HCT116 (cell line): Measurements from ENCODE around the gene GCN1. TPM values are rescaled to one million over a fixed set of nuclear protein-coding genes. Genes with fewer than 3 reads are reported as not detected.
A peak's percentile ranks its signal among the peaks of the same experiment; 100 is the strongest.

Source experiments
- ATAC-seq: fragments of 200-7000 bp; cut with Tn5 transposase; 2 replicates; pipeline ENCODE4 v1.9.1; 2020; ENCODE audit warnings: mild to moderate bottlenecking, moderate library complexity
- BruUV-seq: library from RNA; stranded (reverse); fragments of 400-500 nt; replicated peaks from 2 replicates; lab custom pipeline; 2021; lab: Mats Ljungman, UMichigan
- CTCF ChIA-PET: fragments of 300-600 bp; sonication (Branson Sonifier 250); formaldehyde crosslinking; loops from one replicate; lab custom pipeline; 2021; ENCODE audit warnings: antibody characterized with exemption; lab: Charles Lee
- POLR2A ChIA-PET: fragments of 300-600, 350-600 bp; sonication (Branson Sonifier 250); formaldehyde crosslinking; loops from one replicate; lab custom pipeline; 2021; ENCODE audit warnings: antibody characterized with exemption; lab: Charles Lee
- RAD21 ChIA-PET, 2 experiments: fragments of 300-600 bp; sonication (Branson Sonifier 250); formaldehyde crosslinking; loops; one replicate each; lab custom pipeline; 2023; ENCODE audit warnings: low total read pairs in 2 of 2; ENCODE audit not compliant: uncharacterized antibody in 2 of 2, unreplicated experiment in 2 of 2, low non-redundant PET in 1 of 2; lab: Charles Lee
- DNase-seq: peaks from one replicate; pipeline ENCODE4 v3.0.0-alpha.2; 2010; ENCODE audit warnings: low read depth, low spot score
- H2AFZ ChIP-seq: fragments of 200-600 bp; shearing (Covaris generic), sonication (generic); 2 replicates; pipeline ENCODE4 v1.6.1; 2017; ENCODE audit warnings: low read depth, mixed run types, mixed read lengths, antibody characterized with exemption, low read length; ENCODE audit not compliant: poor library complexity, severe bottlenecking
- H3K27ac ChIP-seq: 2 replicates; pipeline ENCODE4 v1.5.1; 2012; ENCODE audit warnings: low read depth, low read length
- H3K27me3 ChIP-seq: fragments of 200-600 bp; sonication (generic); 2 replicates; pipeline ENCODE4 v1.6.1; 2016; ENCODE audit warnings: mixed run types, low read length, mixed read lengths; ENCODE audit not compliant: insufficient read depth
- H3K36me3 ChIP-seq, 2 experiments: fragments of 200-500 bp in 1 of 2; fragments of 200-600 bp in 1 of 2; sonication (Bioruptor generic) in 1 of 2; sonication (generic) in 1 of 2; 2 replicates each; pipeline versions ENCODE4 v1.5.1 to v1.6.1; 2014 to 2016; ENCODE audit warnings: low read length in 2 of 2, inconsistent platforms in 1 of 2, mixed read lengths in 1 of 2, mixed run types in 1 of 2; ENCODE audit not compliant: insufficient read depth in 2 of 2, control insufficient read depth in 1 of 2
- H3K4me1 ChIP-seq, 2 experiments: fragments of 200-600 bp in 1 of 2; sonication (generic) in 1 of 2; 2 replicates each; pipeline versions ENCODE4 v1.5.1 to v1.6.1; 2012 to 2017; ENCODE audit warnings: low read length in 2 of 2, inconsistent platforms in 1 of 2, mild to moderate bottlenecking in 1 of 2, mixed read lengths in 1 of 2, mixed run types in 1 of 2, moderate library complexity in 1 of 2; ENCODE audit not compliant: insufficient read depth in 2 of 2, control insufficient read depth in 1 of 2
- H3K4me2 ChIP-seq: fragments of 200-600 bp; sonication (generic); 2 replicates; pipeline ENCODE4 v1.6.1; 2017; ENCODE audit warnings: mixed run types, low read length, mixed read lengths
- H3K4me3 ChIP-seq, 2 experiments: fragments of 200-600 bp in 1 of 2; sonication (generic) in 1 of 2; replicated peaks in 1 of 2; 2 replicates each; pipeline ENCODE4 v1.5.1; 2011 to 2016; ENCODE audit warnings: low read length in 2 of 2, control low read depth in 1 of 2, low read depth in 1 of 2, mild to moderate bottlenecking in 1 of 2, mixed read lengths in 1 of 2, mixed run types in 1 of 2
- H3K79me2 ChIP-seq: fragments of 200-600 bp; sonication (generic); 2 replicates; pipeline ENCODE4 v1.6.1; 2017; ENCODE audit warnings: mild to moderate bottlenecking, mixed run types, low read length, moderate library complexity, mixed read lengths; ENCODE audit not compliant: insufficient read depth
- H3K9ac ChIP-seq: fragments of 200-600 bp; sonication (generic); 2 replicates; pipeline ENCODE4 v1.6.1; 2016; ENCODE audit warnings: low read length, mixed read lengths
- H3K9me2 ChIP-seq: fragments of 200-600 bp; sonication (generic), shearing (Covaris generic); 2 replicates; pipeline ENCODE4 v1.6.1; 2017; ENCODE audit warnings: mixed run types, mild to moderate bottlenecking, moderate library complexity; ENCODE audit not compliant: insufficient read depth
- H3K9me3 ChIP-seq, 2 experiments: fragments of 200-500 bp in 1 of 2; fragments of 200-600 bp in 1 of 2; sonication (Bioruptor generic) in 1 of 2; sonication (generic) in 1 of 2; 2 replicates each; pipeline ENCODE4 v1.6.1; 2014 to 2017; ENCODE audit warnings: low read length in 2 of 2, mixed read lengths in 2 of 2, inconsistent platforms in 1 of 2, low read depth in 1 of 2, mild to moderate bottlenecking in 1 of 2, mixed run types in 1 of 2, moderate library complexity in 1 of 2; ENCODE audit not compliant: control insufficient read depth in 1 of 2, insufficient read depth in 1 of 2
- H4K20me1 ChIP-seq: fragments of 200-600 bp; sonication (generic), shearing (Covaris generic); 2 replicates; pipeline ENCODE4 v1.6.1; 2017; ENCODE audit warnings: mixed run types, mild to moderate bottlenecking, moderate library complexity; ENCODE audit not compliant: insufficient read depth
- ATF3 ChIP-seq: IDR thresholded peaks from 2 replicates; pipeline ENCODE4 v1.6.1; 2012
- CBX3 ChIP-seq: IDR thresholded peaks from 2 replicates; pipeline ENCODE4 v1.6.1; 2012; ENCODE audit warnings: low read depth
- CTCF ChIP-seq, 3 experiments: fragments of 200-600 bp in 1 of 3; sonication (generic) in 1 of 3; IDR thresholded peaks in 2 of 3; conservative IDR thresholded peaks in 1 of 3; 2 replicates each; pipeline ENCODE4 v1.5.1; 2012 to 2017; ENCODE audit warnings: low read depth in 2 of 3, low read length in 2 of 3, antibody characterized with exemption in 1 of 3, borderline replicate concordance in 1 of 3, control low read depth in 1 of 3, mild to moderate bottlenecking in 1 of 3, mixed read lengths in 1 of 3, mixed run types in 1 of 3, moderate library complexity in 1 of 3; ENCODE audit not compliant: insufficient read depth in 1 of 3
- EZH2 ChIP-seq: fragments of 200-600 bp; sonication (generic); IDR thresholded peaks from 2 replicates; pipeline ENCODE4 v1.6.1; 2017; ENCODE audit warnings: antibody characterized with exemption, mixed run types
- EZH2phosphoT487 ChIP-seq: fragments of 200-600 bp; IDR thresholded peaks from 2 replicates; pipeline ENCODE4 v1.6.1; 2018; ENCODE audit warnings: antibody characterized with exemption, borderline replicate concordance
- FOSL1 ChIP-seq: IDR thresholded peaks from 2 replicates; pipeline ENCODE4 v1.6.1; 2012; ENCODE audit warnings: low read depth
- POLR2A ChIP-seq: IDR thresholded peaks from 2 replicates; pipeline ENCODE4 v1.7.0; 2011; ENCODE audit warnings: borderline replicate concordance; ENCODE audit not compliant: insufficient read depth, insufficient read length; ENCODE audit errors: extremely low read depth
- POLR2AphosphoS5 ChIP-seq: IDR thresholded peaks from 2 replicates; pipeline ENCODE4 v1.6.1; 2011; ENCODE audit warnings: mild to moderate bottlenecking, low read depth, low read length, moderate library complexity
- REST ChIP-seq: IDR thresholded peaks from 2 replicates; pipeline ENCODE4 v1.6.1; 2012; ENCODE audit warnings: low read depth
- SIN3A ChIP-seq: IDR thresholded peaks from 2 replicates; pipeline ENCODE4 v1.6.1; 2012; ENCODE audit warnings: low read depth
- SP1 ChIP-seq: IDR thresholded peaks from 2 replicates; pipeline ENCODE4 v1.6.1; 2012; ENCODE audit warnings: low read depth
- TCF7L2 ChIP-seq: IDR thresholded peaks from 2 replicates; pipeline ENCODE4 v1.7.0; 2011; ENCODE audit warnings: borderline replicate concordance, inconsistent platforms; ENCODE audit not compliant: insufficient read depth, insufficient read length; ENCODE audit errors: extremely low read depth
- ZBTB33 ChIP-seq: IDR thresholded peaks from 2 replicates; pipeline ENCODE4 v1.6.1; 2011; ENCODE audit warnings: mild to moderate bottlenecking, low read length, moderate library complexity; ENCODE audit not compliant: insufficient replicate concordance; ENCODE audit errors: extremely low read depth
- ZFX ChIP-seq: fragments of 450-650 bp; IDR thresholded peaks from 2 replicates; pipeline ENCODE4 v1.6.1; 2017
- intact Hi-C: fragments of 100-400 bp; cut with micrococcal nuclease; formaldehyde crosslinking; loops from 2 replicates; pipeline ENCODE4 v1.10.0; 2022
- total RNA-seq: library from RNA; stranded (reverse); gene quantifications from one replicate; pipeline ENCODE4 v1.2.1, GENCODE V29; 2021; ENCODE audit not compliant: unreplicated experiment

GCN1 gene
- total RNA-seq, 1 experiment from 2014 or later: 184 TPM

- H3K9ac ChIP-seq: peak overlapping the region; percentile 59
These were observed 43.7 kb upstream of the GCN1 start for GRCh38 chr12:120238217-120238616.

More at GRCh38 chr12:120238217-120238616, 43.7 kb upstream of the GCN1 start:
- Histone ChIP-seq H3K27ac (peak overlapping the region; percentile 76), H3K36me3 (no peaks in the 10 kb centered on the region; a peak in 1 of 4 replicates), H3K9me2 (no peaks in the 10 kb centered on the region), H3K9me3 (no peaks in the 10 kb centered on the region), H2AFZ (no peak overlapping the region), H3K4me2 (peak overlapping the region; percentile 75), H3K4me3 (peak overlapping the region in 1 of 2 experiments; percentile 33; a peak in 1 of 4 replicates), H3K27me3 (no peaks in the 10 kb centered on the region), H3K79me2 (peaks cover 100% of the 10 kb centered on the region), H3K4me1 (peaks cover 71 to 96% of the 10 kb centered on the region in 2 experiments), H4K20me1 (no peaks in the 10 kb centered on the region; the same call in 1 of the 2 replicates)
- POLR2A ChIA-PET: interaction anchor here (1.0 to 6.9 kb wide), 5 partner anchors 10 to 53 kb away, joined by 4 to 46 read pairs (median 5); partner anchors contain the start of genes RNU4-2 and RPLP0
- CTCF ChIA-PET: interaction anchor here (0.9 to 3.5 kb wide), 5 partner anchors 9 to 27 kb away, joined by 3 to 13 read pairs (median 4); partner anchors contain the start of gene PXN
- TF ChIP-seq FOSL1 (no peak), EZH2 (no peak), SIN3A (no peak), EZH2phosphoT487 (no peak), ZBTB33 (no peak), SP1 (no peak), CBX3 (no peak), CTCF (IDR thresholded peaks at IDR 0.05 in 2 of 3, conservative IDR thresholded peaks at IDR 0.05 in 1 of 3; ENCODE audit: borderline replicate concordance in 1 of 3, insufficient read depth in 1 of 3, low read depth in 2 of 3, low read length in 2 of 3) (no peak), ZFX (no peak), TCF7L2 (no peak), ATF3 (no peak), REST (no peak), POLR2A (no peak), POLR2AphosphoS5 (no peak)
- intact Hi-C loops: loop anchor here (10.0 kb wide), 1 partner anchor 197 kb away; the partner anchor contains the start of gene COX6A1
- DNase-seq: no peak
- no TSS peak for BruUV-seq
- no peak; the same call in 1 of the 2 replicates for ATAC-seq
- RAD21 ChIA-PET: interaction anchor here in 1 of 2 experiments (0.7 to 1.8 kb wide), 2 partner anchors 27 to 40 kb away, joined by 3 to 7 read pairs; partner anchors contain the start of gene PXN
